NB4 (cell line): ENCODE measurements around the gene NCAM2.

Source experiments
- DNase-seq: peaks from one replicate; pipeline ENCODE4 v3.0.0; 2010; ENCODE audit warnings: low read depth
- H3K4me3 ChIP-seq: one replicate; pipeline ENCODE4 v1.5.1; 2011; ENCODE audit warnings: mild to moderate bottlenecking, low read depth, low read length, moderate library complexity
- CTCF ChIP-seq: IDR thresholded peaks from one replicate; pipeline ENCODE4 v1.5.1; 2012; ENCODE audit warnings: low read depth, low read length
- MAX ChIP-seq: IDR thresholded peaks from 2 replicates; pipeline ENCODE4 v1.6.1; 2011; ENCODE audit warnings: low read depth, low read length
- MYC ChIP-seq: IDR thresholded peaks from 2 replicates; pipeline ENCODE4 v1.6.1; 2011; ENCODE audit warnings: low read depth, low read length
- POLR2A ChIP-seq: IDR thresholded peaks from 2 replicates; pipeline ENCODE4 v1.6.1; 2011; ENCODE audit warnings: mild to moderate bottlenecking; ENCODE audit not compliant: insufficient read length; ENCODE audit errors: extremely low read depth

NCAM2 gene

GRCh38 chr21:21406921-21407320 is 408.7 kb downstream of the NCAM2 start:
- TF ChIP-seq POLR2A = no peak
- no peak for TF ChIP-seq CTCF
- TF ChIP-seq MAX = no peak
- TF ChIP-seq MYC = no peak
- H3K4me3 ChIP-seq = no peak overlapping the region
- DNase-seq = no peak

GRCh38 chr21:21412096-21412495 is 413.9 kb downstream of the NCAM2 start:
- DNase-seq = no peak
- no peak overlapping the region for H3K4me3 ChIP-seq
- TF ChIP-seq POLR2A = no peak
- TF ChIP-seq MAX = no peak
- TF ChIP-seq CTCF = no peak
- TF ChIP-seq MYC = no peak

- H3K4me3 ChIP-seq = no peak overlapping the region
- TF ChIP-seq MAX (no peak), CTCF (no peak), MYC (no peak), POLR2A (no peak)
- DNase-seq = no peak
Measured at GRCh38 chr21:21415741-21416140, 417.5 kb downstream of the NCAM2 start.

GRCh38 chr21:21434944-21435343 is 436.7 kb downstream of the NCAM2 start:
- no peak for DNase-seq
- no peak overlapping the region for H3K4me3 ChIP-seq
- no peak for TF ChIP-seq MYC
- no peak for TF ChIP-seq POLR2A

- TF ChIP-seq MAX (no peak), MYC (no peak), POLR2A (no peak), CTCF (no peak)
- DNase-seq = no peak
- H3K4me3 ChIP-seq = no peak overlapping the region
Measured at GRCh38 chr21:21436012-21436534, 437.9 kb downstream of the NCAM2 start.

GRCh38 chr21:21439761-21440160 is 441.6 kb downstream of the NCAM2 start:
- TF ChIP-seq MAX (no peak), CTCF (no peak), POLR2A (no peak), MYC (no peak)
- no peak for DNase-seq
- H3K4me3 ChIP-seq = no peak overlapping the region
